PC-3 (cell line): ENCODE data around the gene TBCEL.

Source experiments
- CTCF ChIP-seq: fragments of 300-600 bp; sonication (generic); conservative IDR thresholded peaks from 2 replicates; pipeline ENCODE4 v1.5.1; 2017; ENCODE audit warnings: antibody characterized with exemption, low read depth, mild to moderate bottlenecking, low read length
- EZH2 ChIP-seq: fragments of 300-600 bp; sonication (generic); IDR thresholded peaks from one replicate; pipeline ENCODE4 v1.6.1; 2017; ENCODE audit warnings: antibody characterized with exemption, mild to moderate bottlenecking, low read length; ENCODE audit not compliant: unreplicated experiment

GRCh38 chr11:121086866-121087265, 63.0 kb downstream of the TBCEL start:
- no peak for TF ChIP-seq CTCF
- no peak for TF ChIP-seq EZH2
